ENCODE results near the gene CDK17.
"Not testable (repeated sequence)": the region's sequence is repeated elsewhere in the genome, so short reads cannot be mapped to it uniquely, and the experiment has no call there.

DNA sequence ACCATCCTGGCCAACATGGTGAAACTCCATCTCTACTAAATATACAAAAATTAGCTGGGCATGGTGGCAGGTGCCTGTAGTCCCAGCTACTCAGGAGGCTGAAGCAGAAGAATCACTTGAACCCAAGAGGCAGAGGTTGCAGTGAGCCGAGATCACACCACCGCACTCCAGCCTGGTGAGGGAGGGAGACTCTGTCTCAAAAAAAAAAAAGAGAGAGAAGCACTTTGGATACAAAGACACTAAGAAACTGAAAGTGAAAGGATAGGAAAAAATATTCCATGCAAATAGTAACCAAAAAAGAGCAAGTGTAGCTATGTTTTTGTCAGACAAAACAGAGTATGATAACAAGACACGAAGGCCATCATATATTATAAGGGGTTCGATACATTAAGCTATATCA, 53.5 kb downstream of the CDK17 start:
- TF ChIP-seq, protein P1, sequence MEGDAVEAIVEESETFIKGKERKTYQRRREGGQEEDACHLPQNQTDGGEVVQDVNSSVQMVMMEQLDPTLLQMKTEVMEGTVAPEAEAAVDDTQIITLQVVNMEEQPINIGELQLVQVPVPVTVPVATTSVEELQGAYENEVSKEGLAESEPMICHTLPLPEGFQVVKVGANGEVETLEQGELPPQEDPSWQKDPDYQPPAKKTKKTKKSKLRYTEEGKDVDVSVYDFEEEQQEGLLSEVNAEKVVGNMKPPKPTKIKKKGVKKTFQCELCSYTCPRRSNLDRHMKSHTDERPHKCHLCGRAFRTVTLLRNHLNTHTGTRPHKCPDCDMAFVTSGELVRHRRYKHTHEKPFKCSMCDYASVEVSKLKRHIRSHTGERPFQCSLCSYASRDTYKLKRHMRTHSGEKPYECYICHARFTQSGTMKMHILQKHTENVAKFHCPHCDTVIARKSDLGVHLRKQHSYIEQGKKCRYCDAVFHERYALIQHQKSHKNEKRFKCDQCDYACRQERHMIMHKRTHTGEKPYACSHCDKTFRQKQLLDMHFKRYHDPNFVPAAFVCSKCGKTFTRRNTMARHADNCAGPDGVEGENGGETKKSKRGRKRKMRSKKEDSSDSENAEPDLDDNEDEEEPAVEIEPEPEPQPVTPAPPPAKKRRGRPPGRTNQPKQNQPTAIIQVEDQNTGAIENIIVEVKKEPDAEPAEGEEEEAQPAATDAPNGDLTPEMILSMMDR (IDR thresholded peaks at IDR 0.05), result not testable (repeated sequence)
- TF ChIP-seq POLR2AphosphoS5, POLR2A (IDR thresholded peaks at IDR 0.05): not testable (repeated sequence)

Measured in breast epithelium (tissue), 3 donors.